SK-N-SH treated with all-trans-retinoic acid at 6 μM for 48 hours (cell line): ENCODE measurements around the gene SH2D1B.

Source experiments
- PPARA ChIP-seq: fragments of 250-450 bp; sonication (Bioruptor Pico); IDR thresholded peaks from 2 replicates; pipeline ENCODE4 v1.5.0; 2020; ENCODE audit warnings: mild to moderate bottlenecking, borderline replicate concordance
- RARB ChIP-seq: fragments of 250-450 bp; sonication (Bioruptor Pico); IDR thresholded peaks from 2 replicates; pipeline ENCODE4 v1.8.0; 2021; ENCODE audit warnings: mild to moderate bottlenecking, moderate library complexity
- TCF4 ChIP-seq: fragments of 250-450 bp; sonication (Bioruptor Pico); IDR thresholded peaks from 2 replicates; pipeline ENCODE4 v1.8.0; 2021; ENCODE audit warnings: mild to moderate bottlenecking, moderate library complexity, borderline replicate concordance
- TOX ChIP-seq: fragments of 250-450 bp; sonication (Bioruptor Pico); IDR thresholded peaks from 2 replicates; pipeline ENCODE4 v1.8.0; 2021; ENCODE audit warnings: mild to moderate bottlenecking, moderate library complexity, borderline replicate concordance
- ZFP3 ChIP-seq: fragments of 250-450 bp; sonication (Bioruptor Pico); IDR thresholded peaks from 2 replicates; pipeline ENCODE4 v1.5.0; 2020; ENCODE audit warnings: mild to moderate bottlenecking, moderate library complexity
- ZFP30 ChIP-seq: fragments of 450-650 bp; formaldehyde crosslinking; IDR thresholded peaks from 2 replicates; pipeline ENCODE4 v1.5.0; 2022; ENCODE audit warnings: mild to moderate bottlenecking, moderate library complexity
- ZNF70 ChIP-seq: fragments of 450-650 bp; formaldehyde crosslinking; IDR thresholded peaks from 2 replicates; pipeline ENCODE4 v1.5.0; 2020; ENCODE audit warnings: mild to moderate bottlenecking, moderate library complexity
- TF ChIP-seq, protein P1 (sequence below): fragments of 250-450 bp; sonication (Bioruptor Pico); IDR thresholded peaks from 2 replicates; pipeline ENCODE4 v1.5.0; 2020; ENCODE audit warnings: mild to moderate bottlenecking, moderate library complexity
- TF ChIP-seq, protein P2 (sequence below): fragments of 250-450 bp; sonication (Bioruptor Pico); IDR thresholded peaks from 2 replicates; pipeline ENCODE4 v1.5.1; 2020; ENCODE audit warnings: low read depth, mild to moderate bottlenecking, moderate library complexity

DNA sequence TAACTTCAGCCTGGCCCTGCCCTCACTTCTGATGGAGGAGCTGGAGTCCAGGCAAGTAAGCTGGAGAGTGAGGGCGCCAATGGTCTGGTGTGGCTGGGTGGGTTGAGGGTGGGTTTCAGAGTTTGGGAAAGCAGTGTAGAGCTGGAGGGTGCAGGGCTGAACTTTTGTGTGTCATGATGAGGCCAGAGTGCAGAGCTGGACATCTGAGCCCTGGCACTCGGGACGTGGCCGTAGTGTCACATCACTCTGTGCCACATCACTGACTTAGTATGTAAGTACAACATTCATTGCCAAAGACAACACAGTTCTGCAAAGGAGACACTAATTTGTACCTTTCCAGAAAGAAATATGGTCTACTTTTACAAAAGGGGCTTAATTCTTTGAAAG, 51.1 kb downstream of the SH2D1B start:
- TF ChIP-seq RARB (CRISPR knock-in tag), result no peak
- TF ChIP-seq, protein P1, sequence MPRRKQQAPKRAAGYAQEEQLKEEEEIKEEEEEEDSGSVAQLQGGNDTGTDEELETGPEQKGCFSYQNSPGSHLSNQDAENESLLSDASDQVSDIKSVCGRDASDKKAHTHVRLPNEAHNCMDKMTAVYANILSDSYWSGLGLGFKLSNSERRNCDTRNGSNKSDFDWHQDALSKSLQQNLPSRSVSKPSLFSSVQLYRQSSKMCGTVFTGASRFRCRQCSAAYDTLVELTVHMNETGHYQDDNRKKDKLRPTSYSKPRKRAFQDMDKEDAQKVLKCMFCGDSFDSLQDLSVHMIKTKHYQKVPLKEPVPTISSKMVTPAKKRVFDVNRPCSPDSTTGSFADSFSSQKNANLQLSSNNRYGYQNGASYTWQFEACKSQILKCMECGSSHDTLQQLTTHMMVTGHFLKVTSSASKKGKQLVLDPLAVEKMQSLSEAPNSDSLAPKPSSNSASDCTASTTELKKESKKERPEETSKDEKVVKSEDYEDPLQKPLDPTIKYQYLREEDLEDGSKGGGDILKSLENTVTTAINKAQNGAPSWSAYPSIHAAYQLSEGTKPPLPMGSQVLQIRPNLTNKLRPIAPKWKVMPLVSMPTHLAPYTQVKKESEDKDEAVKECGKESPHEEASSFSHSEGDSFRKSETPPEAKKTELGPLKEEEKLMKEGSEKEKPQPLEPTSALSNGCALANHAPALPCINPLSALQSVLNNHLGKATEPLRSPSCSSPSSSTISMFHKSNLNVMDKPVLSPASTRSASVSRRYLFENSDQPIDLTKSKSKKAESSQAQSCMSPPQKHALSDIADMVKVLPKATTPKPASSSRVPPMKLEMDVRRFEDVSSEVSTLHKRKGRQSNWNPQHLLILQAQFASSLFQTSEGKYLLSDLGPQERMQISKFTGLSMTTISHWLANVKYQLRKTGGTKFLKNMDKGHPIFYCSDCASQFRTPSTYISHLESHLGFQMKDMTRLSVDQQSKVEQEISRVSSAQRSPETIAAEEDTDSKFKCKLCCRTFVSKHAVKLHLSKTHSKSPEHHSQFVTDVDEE (CRISPR knock-in tag), result no peak
- no peak for TF ChIP-seq TOX
- no peak for TF ChIP-seq ZFP3 (CRISPR knock-in tag)
- TF ChIP-seq, protein P2, sequence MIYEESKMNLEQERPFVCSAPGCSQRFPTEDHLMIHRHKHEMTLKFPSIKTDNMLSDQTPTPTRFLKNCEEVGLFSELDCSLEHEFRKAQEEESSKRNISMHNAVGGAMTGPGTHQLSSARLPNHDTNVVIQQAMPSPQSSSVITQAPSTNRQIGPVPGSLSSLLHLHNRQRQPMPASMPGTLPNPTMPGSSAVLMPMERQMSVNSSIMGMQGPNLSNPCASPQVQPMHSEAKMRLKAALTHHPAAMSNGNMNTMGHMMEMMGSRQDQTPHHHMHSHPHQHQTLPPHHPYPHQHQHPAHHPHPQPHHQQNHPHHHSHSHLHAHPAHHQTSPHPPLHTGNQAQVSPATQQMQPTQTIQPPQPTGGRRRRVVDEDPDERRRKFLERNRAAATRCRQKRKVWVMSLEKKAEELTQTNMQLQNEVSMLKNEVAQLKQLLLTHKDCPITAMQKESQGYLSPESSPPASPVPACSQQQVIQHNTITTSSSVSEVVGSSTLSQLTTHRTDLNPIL (CRISPR knock-in tag), result no peak
- no peak for TF ChIP-seq PPARA (CRISPR knock-in tag)
- TF ChIP-seq TCF4 (CRISPR knock-in tag), result no peak
- TF ChIP-seq ZFP30, result no peak
- no peak for TF ChIP-seq ZNF70
